Liver (tissue), 9 donors: ENCODE measurements around the gene SLC6A7. TPM values are rescaled to one million over a fixed set of nuclear protein-coding genes. Genes with fewer than 3 reads are reported as not detected.

Experiments used
- DNase-seq: peaks from one replicate; pipeline ENCODE4 v3.0.0-alpha.2; 2017; ENCODE audit warnings: low spot score
- H3K27ac ChIP-seq, 2 donors: one replicate each; pipeline ENCODE4 v1.7.0; 2013; ENCODE audit warnings: inconsistent platforms in 2 of 2, low read length in 2 of 2, control low read depth in 1 of 2, low read depth in 1 of 2, mild to moderate bottlenecking in 1 of 2
- H3K27me3 ChIP-seq, 4 donors: one replicate each; pipeline versions ENCODE4 v1.6.1 to v1.7.0; 2013; ENCODE audit warnings: low read length in 3 of 4, inconsistent platforms in 1 of 4, mild to moderate bottlenecking in 1 of 4, moderate library complexity in 1 of 4; ENCODE audit not compliant: control insufficient read depth in 4 of 4, insufficient read depth in 4 of 4
- H3K36me3 ChIP-seq, 4 donors: one replicate each; pipeline versions ENCODE4 v1.6.1 to v1.7.0; 2013; ENCODE audit warnings: low read length in 3 of 4, mild to moderate bottlenecking in 3 of 4, low read depth in 1 of 4, moderate library complexity in 1 of 4; ENCODE audit not compliant: control insufficient read depth in 4 of 4, insufficient read depth in 3 of 4
- H3K4me1 ChIP-seq, 4 donors: one replicate each; pipeline versions ENCODE4 v1.6.1 to v1.7.0; 2013; ENCODE audit warnings: low read length in 3 of 4, mild to moderate bottlenecking in 3 of 4, moderate library complexity in 1 of 4; ENCODE audit not compliant: control insufficient read depth in 4 of 4, insufficient read depth in 4 of 4
- H3K4me3 ChIP-seq, 3 donors: one replicate each; pipeline versions ENCODE4 v1.6.1 to v1.7.0; 2013; ENCODE audit warnings: low read length in 3 of 3, control low read depth in 1 of 3, low read depth in 1 of 3, mild to moderate bottlenecking in 1 of 3
- H3K9ac ChIP-seq, 2 donors: one replicate each; pipeline ENCODE4 v1.7.0; 2013; ENCODE audit warnings: low read length in 2 of 2, mild to moderate bottlenecking in 2 of 2, moderate library complexity in 2 of 2, control low read depth in 1 of 2, low read depth in 1 of 2
- H3K9me3 ChIP-seq, 4 donors: one replicate each; pipeline versions ENCODE4 v1.6.1 to v1.7.0; 2013; ENCODE audit warnings: low read length in 3 of 4; ENCODE audit not compliant: control insufficient read depth in 4 of 4
- EGR1 ChIP-seq, 2 donors: IDR thresholded peaks; 2 replicates each; pipeline ENCODE4 v1.6.1; 2016 to 2018; ENCODE audit warnings: antibody characterized with exemption in 2 of 2, low read depth in 2 of 2
- FOXA1 ChIP-seq: IDR thresholded peaks from 2 replicates; pipeline ENCODE4 v1.6.1; 2016; ENCODE audit warnings: antibody characterized with exemption
- FOXA2 ChIP-seq: IDR thresholded peaks from 2 replicates; pipeline ENCODE4 v1.6.1; 2016; ENCODE audit warnings: antibody characterized with exemption
- GABPA ChIP-seq, 2 donors: IDR thresholded peaks in 1 of 2; conservative IDR thresholded peaks in 1 of 2; 2 replicates each; pipeline ENCODE4 v1.6.1; 2016; ENCODE audit warnings: antibody characterized with exemption in 2 of 2, mild to moderate bottlenecking in 1 of 2, moderate library complexity in 1 of 2
- HNF4A ChIP-seq, 2 donors: conservative IDR thresholded peaks; 2 replicates each; pipeline ENCODE4 v1.6.1; 2016; ENCODE audit warnings: antibody characterized with exemption in 2 of 2, mild to moderate bottlenecking in 2 of 2
- HNF4G ChIP-seq: IDR thresholded peaks from 2 replicates; pipeline ENCODE4 v1.6.1; 2016; ENCODE audit warnings: antibody characterized with exemption
- JUND ChIP-seq, 2 donors: IDR thresholded peaks; 2 replicates each; pipeline ENCODE4 v1.6.1; 2016; ENCODE audit warnings: antibody characterized with exemption in 2 of 2
- NR2F2 ChIP-seq: IDR thresholded peaks from 2 replicates; pipeline ENCODE4 v1.6.1; 2016; ENCODE audit warnings: antibody characterized with exemption
- RAD21 ChIP-seq, 2 donors: IDR thresholded peaks; 2 replicates each; pipeline ENCODE4 v1.6.1; 2016; ENCODE audit warnings: antibody characterized with exemption in 2 of 2, mild to moderate bottlenecking in 2 of 2
- RXRA ChIP-seq, 2 donors: IDR thresholded peaks; 2 replicates each; pipeline ENCODE4 v1.6.1; 2017 to 2018; ENCODE audit warnings: antibody characterized with exemption in 2 of 2, mild to moderate bottlenecking in 1 of 2
- SP1 ChIP-seq: IDR thresholded peaks from 2 replicates; pipeline ENCODE4 v1.6.1; 2018; ENCODE audit warnings: antibody characterized with exemption, mild to moderate bottlenecking
- TAF1 ChIP-seq: conservative IDR thresholded peaks from 2 replicates; pipeline ENCODE4 v1.6.1; 2016; ENCODE audit warnings: antibody characterized with exemption, mild to moderate bottlenecking
- YY1 ChIP-seq: IDR thresholded peaks from 2 replicates; pipeline ENCODE4 v1.6.1; 2016; ENCODE audit warnings: antibody characterized with exemption, mild to moderate bottlenecking
- WGBS: extraction: QIAGEN DNeasy Blood & Tissue Kit; methylation state at CpG from one replicate; pipeline ENCODE4 v1.1.7; 2013; 5-methylcytosine and 5-hydroxymethylcytosine counted together
- polyA plus RNA-seq, 2 donors: library from polyadenylated mRNA; stranded (reverse) in 1 of 2; unstranded in 1 of 2; fragments of 200-250 nt in 1 of 2; fragments of >200 nt in 1 of 2; fragmentation: Nextera tagmentation in 1 of 2; extraction: Ambion mirVana in 1 of 2; gene quantifications; one replicate each; pipeline versions ENCODE4 v1.2.1 to v1.2.3, GENCODE V29; 2013 to 2015
- total RNA-seq, 2 donors: library from RNA; depleted of rRNA; stranded (reverse); fragments of >200 nt; gene quantifications; one replicate each; pipeline ENCODE4 v1.2.3, GENCODE V29; 2014
- TF ChIP-seq, protein P1 (sequence below): IDR thresholded peaks from 2 replicates; pipeline ENCODE4 v1.6.1; 2016; ENCODE audit warnings: antibody characterized with exemption
- TF ChIP-seq, protein P2 (sequence below): IDR thresholded peaks from 2 replicates; pipeline ENCODE4 v1.6.1; 2016; ENCODE audit warnings: antibody characterized with exemption
- TF ChIP-seq, protein P3 (sequence below): fragments of 150-350 bp; IDR thresholded peaks from 2 replicates; pipeline ENCODE4 v1.5.1; 2017; ENCODE audit warnings: improper control_type of control experiment, low read depth, low read length; ENCODE audit not compliant: missing input control
- TF ChIP-seq, protein P4 (sequence below): IDR thresholded peaks from 2 replicates; pipeline ENCODE4 v1.6.1; 2016; ENCODE audit warnings: antibody characterized with exemption, mild to moderate bottlenecking
- TF ChIP-seq, protein P5 (sequence below): IDR thresholded peaks from 2 replicates; pipeline ENCODE4 v1.6.1; 2016; ENCODE audit warnings: antibody characterized with exemption
- donor health status: healthy.
- donor health status: healthy.
- donor health status: healthy.
- donor health status: healthy.
- donor health status: healthy.

The SLC6A7 gene
- total and polyA plus RNA-seq, 4 donors, result not detected

DNA sequence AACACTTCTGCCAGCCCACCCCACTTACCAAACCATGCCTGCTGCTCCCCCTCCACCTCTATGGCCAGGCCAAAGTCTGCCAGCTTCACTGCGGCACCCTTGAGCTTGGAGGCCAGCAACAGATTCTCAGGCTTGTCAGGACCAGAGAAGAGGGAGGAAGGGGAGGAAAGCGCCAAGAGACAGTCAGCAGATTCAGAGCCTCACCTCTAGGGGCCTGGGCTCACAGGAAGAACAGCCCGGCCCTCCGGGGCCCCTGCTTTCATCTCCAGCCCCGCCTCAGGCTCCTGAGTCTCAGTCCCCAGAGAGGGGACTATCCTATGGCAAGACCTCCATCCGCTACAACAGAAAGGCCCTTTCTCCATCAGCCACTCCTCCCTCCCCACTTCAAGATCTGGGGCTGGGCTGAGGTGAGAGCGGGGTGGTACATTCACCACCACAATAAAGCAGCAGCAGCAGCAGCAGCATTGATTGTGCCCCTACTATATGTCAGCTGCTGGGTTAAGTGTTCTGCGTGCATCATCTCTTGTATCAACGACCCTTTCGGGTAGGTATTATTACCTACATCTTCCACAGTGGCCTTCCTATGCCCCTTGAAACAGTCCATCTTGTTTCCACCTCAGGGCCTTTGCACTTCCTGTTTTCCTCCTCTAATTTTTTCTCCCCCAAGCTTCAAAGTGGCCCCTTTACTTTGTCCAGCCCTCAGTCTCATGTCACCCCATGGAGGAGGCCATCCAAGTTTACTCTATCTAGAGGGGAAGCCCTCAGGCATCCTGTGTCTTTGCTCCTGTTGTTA is 63.8 kb downstream of the SLC6A7 start:
- Histone ChIP-seq H3K9ac (no peak overlapping the region), H3K36me3 (no peaks in the 10 kb centered on the region), H3K27ac (no peak overlapping the region), H3K4me1 (no peaks in the 10 kb centered on the region), H3K9me3 (no peaks in the 10 kb centered on the region), H3K27me3 (no peaks in the 10 kb centered on the region), H3K4me3 (no peak overlapping the region)
- DNase-seq, result no peak
- TF ChIP-seq HNF4G (no peak), GABPA (IDR thresholded peaks at IDR 0.05 in 1 of 2, conservative IDR thresholded peaks at IDR 0.05 in 1 of 2) (no peak), FOXA1 (no peak), HNF4A (conservative IDR thresholded peaks at IDR 0.05) (no peak), EGR1 (IDR thresholded peaks at IDR 0.05; ENCODE audit: low read depth in 2 of 2) (no peak), JUND (IDR thresholded peaks at IDR 0.05) (no peak), TAF1 (no peak), RXRA (IDR thresholded peaks at IDR 0.05) (no peak), YY1 (no peak), SP1 (no peak), RAD21 (IDR thresholded peaks at IDR 0.05) (no peak), NR2F2 (no peak), FOXA2 (no peak)
- TF ChIP-seq, protein P1, sequence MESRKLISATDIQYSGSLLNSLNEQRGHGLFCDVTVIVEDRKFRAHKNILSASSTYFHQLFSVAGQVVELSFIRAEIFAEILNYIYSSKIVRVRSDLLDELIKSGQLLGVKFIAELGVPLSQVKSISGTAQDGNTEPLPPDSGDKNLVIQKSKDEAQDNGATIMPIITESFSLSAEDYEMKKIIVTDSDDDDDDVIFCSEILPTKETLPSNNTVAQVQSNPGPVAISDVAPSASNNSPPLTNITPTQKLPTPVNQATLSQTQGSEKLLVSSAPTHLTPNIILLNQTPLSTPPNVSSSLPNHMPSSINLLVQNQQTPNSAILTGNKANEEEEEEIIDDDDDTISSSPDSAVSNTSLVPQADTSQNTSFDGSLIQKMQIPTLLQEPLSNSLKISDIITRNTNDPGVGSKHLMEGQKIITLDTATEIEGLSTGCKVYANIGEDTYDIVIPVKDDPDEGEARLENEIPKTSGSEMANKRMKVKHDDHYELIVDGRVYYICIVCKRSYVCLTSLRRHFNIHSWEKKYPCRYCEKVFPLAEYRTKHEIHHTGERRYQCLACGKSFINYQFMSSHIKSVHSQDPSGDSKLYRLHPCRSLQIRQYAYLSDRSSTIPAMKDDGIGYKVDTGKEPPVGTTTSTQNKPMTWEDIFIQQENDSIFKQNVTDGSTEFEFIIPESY, result no peak
- TF ChIP-seq, protein P2, sequence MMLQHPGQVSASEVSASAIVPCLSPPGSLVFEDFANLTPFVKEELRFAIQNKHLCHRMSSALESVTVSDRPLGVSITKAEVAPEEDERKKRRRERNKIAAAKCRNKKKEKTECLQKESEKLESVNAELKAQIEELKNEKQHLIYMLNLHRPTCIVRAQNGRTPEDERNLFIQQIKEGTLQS, result no peak
- TF ChIP-seq, protein P3, sequence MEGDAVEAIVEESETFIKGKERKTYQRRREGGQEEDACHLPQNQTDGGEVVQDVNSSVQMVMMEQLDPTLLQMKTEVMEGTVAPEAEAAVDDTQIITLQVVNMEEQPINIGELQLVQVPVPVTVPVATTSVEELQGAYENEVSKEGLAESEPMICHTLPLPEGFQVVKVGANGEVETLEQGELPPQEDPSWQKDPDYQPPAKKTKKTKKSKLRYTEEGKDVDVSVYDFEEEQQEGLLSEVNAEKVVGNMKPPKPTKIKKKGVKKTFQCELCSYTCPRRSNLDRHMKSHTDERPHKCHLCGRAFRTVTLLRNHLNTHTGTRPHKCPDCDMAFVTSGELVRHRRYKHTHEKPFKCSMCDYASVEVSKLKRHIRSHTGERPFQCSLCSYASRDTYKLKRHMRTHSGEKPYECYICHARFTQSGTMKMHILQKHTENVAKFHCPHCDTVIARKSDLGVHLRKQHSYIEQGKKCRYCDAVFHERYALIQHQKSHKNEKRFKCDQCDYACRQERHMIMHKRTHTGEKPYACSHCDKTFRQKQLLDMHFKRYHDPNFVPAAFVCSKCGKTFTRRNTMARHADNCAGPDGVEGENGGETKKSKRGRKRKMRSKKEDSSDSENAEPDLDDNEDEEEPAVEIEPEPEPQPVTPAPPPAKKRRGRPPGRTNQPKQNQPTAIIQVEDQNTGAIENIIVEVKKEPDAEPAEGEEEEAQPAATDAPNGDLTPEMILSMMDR, result no peak
- TF ChIP-seq, protein P4, sequence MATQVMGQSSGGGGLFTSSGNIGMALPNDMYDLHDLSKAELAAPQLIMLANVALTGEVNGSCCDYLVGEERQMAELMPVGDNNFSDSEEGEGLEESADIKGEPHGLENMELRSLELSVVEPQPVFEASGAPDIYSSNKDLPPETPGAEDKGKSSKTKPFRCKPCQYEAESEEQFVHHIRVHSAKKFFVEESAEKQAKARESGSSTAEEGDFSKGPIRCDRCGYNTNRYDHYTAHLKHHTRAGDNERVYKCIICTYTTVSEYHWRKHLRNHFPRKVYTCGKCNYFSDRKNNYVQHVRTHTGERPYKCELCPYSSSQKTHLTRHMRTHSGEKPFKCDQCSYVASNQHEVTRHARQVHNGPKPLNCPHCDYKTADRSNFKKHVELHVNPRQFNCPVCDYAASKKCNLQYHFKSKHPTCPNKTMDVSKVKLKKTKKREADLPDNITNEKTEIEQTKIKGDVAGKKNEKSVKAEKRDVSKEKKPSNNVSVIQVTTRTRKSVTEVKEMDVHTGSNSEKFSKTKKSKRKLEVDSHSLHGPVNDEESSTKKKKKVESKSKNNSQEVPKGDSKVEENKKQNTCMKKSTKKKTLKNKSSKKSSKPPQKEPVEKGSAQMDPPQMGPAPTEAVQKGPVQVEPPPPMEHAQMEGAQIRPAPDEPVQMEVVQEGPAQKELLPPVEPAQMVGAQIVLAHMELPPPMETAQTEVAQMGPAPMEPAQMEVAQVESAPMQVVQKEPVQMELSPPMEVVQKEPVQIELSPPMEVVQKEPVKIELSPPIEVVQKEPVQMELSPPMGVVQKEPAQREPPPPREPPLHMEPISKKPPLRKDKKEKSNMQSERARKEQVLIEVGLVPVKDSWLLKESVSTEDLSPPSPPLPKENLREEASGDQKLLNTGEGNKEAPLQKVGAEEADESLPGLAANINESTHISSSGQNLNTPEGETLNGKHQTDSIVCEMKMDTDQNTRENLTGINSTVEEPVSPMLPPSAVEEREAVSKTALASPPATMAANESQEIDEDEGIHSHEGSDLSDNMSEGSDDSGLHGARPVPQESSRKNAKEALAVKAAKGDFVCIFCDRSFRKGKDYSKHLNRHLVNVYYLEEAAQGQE, result no peak
- TF ChIP-seq, protein P5, sequence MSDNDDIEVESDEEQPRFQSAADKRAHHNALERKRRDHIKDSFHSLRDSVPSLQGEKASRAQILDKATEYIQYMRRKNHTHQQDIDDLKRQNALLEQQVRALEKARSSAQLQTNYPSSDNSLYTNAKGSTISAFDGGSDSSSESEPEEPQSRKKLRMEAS, result no peak
- 95% methylated on average over 10 of the region's 10 CpGs for WGBS
